Stimulated activated CD4-positive, alpha-beta T cell treated with anti-CD3 and anti-CD28 coated beads, Interleukin-12 subunit alpha, Interleukin-12 subunit beta, amount 100 ng/mL, for 24 hours (primary cell): Measurements from ENCODE around the gene ARHGAP26.
"Not testable (repeated sequence)": the region's sequence is repeated elsewhere in the genome, so short reads cannot be mapped to it uniquely, and the experiment has no call there.

Experiments
- DNase-seq, 2 experiments: peaks; one replicate each; pipeline ENCODE4 v3.0.0-alpha.2; 2020; ENCODE audit warnings: low read depth in 2 of 2

ARHGAP26 gene

DNA sequence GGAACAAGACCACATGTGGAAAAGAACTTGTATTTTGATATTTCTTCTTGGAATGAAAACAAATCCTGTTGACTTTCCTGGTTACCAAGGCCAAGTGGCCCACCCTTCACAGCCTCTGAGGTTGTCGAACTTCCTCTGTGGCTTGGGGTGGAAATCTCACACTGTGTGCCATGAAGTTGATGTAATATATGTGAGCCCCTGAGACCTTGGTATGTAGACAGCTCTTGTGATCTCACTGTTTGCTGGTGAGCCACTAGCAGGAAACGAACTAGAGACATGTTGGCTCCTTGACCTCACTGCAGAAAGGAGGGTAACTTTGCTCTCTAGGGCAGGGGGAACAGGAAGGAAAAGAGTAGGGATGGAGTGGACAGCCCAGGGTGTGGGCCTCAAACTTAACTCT is 159.4 kb downstream of the ARHGAP26 start:
- no peak for DNase-seq

DNA sequence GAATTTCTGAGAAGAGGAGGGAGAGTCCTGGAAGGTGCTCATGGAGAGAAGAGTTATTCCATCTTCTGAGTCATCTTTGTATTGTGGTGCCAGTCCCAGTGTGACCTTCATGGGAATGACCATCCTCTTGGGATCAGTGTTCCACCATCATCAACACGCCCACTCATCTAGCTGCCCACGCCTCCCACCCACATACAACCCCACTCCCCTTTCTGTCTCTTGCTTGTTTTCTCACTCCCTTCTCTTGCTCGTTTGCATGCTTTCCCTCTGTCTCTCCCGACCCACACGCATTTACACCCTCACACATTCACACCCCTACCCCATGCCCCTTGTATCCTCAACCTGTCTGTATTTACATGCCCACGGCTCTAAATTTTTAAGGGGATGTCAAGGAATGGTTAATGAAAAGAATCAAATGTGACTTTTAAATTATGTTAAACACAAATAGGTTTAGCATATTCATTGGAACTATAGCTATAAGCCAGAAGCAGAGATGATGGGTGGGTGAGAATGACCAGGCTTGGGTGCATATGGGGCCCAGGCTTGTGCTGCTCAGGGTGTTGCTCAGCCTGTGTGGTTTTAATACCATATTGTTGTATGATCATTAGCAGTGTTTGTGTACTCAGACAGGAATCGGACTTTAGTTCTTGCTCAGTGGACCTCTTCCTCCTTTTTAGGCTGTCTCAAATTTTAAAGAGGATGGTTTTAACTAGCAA is 160.4 kb downstream of the ARHGAP26 start:
- no peak for DNase-seq

DNA sequence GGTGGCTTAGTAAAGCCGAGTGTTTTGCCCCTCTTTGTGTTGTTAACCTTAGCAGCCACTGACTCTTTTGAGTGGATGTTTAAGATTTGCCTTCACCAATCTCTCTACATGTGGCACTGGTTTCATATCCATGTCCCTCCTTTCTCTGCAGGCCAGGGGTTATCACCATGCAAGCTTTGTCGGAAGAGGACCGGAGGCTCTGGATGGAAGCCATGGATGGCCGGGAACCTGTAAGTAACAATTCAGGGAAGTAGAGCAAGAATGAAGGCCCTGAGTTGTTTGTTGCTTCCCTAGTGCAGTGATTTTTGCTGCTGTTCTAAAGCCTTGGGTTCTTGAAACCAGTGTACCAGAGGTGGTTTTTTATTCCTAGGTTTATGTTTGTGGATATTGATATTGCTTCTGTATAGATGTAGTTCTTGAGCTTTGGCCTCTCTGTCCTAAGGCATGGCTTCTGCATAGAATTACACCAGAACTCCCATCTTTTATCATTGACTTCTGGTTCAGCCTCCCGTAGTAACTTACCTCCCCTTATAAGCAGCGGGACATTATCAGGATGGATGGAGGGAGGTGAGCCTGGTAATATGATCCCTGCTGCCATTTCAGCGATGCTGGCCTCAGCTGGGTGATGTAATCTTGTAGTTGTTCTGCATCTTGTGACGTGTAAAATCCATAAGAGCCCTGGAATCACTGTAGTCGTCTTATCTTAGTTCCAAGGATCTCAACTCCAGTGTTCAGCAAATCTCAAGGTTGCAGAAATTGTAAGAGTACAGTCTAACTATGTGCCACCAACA is 161.9 kb downstream of the ARHGAP26 start:
- no peak for DNase-seq

DNA sequence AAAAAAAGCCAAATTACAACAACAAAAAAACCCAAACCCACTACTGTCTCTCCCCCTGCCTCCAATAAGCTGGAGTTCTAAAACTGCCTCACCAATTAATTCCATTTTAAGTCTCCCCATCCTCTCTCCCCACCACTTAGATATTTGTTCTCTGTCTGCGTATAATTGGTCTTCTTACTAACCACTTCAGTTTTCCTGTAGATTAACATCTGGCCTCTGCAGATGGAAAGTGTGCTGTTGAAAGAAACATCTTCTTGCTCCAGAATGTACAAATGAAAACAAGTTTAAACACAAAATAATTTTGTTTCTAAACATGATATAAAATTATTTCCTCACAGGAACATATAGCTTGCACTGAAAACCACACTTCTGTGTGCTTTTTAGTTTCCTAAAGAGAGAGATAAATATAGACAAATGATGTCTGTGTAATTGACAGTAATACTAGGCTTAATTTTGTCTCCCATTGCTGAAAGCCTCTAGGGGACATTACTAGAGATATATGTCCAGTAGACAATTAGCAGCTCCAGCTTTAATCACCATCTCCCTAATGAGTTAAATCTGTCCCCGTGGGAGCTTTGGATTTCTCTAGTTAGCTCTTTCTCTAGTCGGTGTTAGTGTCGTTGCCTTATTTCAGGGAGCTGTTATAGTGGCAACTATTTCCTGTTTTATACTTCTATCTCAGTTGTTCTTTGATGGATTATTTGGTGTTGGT is 164.0 kb downstream of the ARHGAP26 start:
- DNase-seq, result no peak

DNA sequence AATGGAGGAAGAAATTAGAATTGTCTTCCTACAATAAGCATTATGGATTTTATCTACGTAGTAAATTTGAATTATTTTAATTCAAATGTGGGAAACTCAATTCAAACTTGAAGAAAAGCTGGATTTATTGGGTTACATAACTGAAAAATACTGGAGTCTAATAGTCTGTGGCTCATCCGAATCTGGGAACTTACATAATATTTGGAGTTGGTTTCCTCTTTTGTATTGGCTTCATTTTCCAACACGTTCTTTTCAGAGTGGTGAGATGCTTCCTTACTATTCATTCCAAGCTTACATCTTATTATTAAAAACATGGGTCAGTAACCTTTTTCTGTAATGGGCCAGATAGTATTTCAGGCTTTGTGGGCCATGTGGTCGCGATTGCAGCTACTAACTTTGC is 164.8 kb downstream of the ARHGAP26 start:
- no peak for DNase-seq

DNA sequence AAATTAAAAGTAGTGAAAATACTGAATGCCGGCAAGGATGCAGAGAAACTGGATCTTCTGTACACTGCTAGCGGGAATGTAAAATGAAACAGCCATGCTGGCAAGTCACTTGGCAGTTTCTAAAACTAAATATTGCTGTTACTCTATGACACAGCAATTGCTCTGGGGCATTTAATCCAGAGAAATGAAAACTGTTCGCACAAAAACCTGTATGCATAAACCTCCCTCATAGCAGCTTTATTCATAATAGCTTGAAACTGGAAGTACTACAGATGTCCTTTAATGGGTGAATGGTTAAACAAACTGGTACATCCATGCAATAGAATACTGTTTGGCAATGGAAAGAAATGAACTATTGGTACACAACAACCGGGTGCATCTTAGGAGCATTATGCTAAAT is 167.2 kb downstream of the ARHGAP26 start:
- no peak for DNase-seq

DNA sequence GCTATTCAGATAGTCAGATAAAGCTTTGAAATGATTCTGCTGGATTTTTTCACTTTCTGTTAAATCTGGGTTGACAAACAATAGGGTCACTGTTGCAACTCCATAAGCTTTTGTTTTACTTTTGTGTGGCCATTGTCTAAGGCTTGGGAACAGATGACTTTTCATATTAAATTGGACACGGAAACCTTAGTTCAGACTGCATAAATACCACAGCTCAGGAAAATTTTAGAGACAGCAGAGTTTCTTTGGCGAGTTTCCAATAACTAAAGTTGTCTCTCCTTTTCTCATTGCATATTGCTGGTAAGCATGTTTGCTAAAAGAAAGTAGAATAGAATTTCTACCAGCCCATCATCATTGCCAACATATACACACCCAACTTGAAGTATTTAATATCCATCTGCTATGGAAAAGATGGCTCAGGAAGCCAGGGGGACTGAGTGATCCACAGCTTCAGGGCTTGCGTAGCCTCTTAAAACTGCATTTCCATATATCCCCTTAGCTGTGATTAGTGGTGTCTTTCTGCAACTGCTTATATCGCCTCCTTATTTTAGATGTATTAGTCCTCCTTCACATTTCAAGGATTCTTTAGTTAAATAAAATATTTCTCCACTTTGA is 168.2 kb downstream of the ARHGAP26 start:
- no peak for DNase-seq

DNA sequence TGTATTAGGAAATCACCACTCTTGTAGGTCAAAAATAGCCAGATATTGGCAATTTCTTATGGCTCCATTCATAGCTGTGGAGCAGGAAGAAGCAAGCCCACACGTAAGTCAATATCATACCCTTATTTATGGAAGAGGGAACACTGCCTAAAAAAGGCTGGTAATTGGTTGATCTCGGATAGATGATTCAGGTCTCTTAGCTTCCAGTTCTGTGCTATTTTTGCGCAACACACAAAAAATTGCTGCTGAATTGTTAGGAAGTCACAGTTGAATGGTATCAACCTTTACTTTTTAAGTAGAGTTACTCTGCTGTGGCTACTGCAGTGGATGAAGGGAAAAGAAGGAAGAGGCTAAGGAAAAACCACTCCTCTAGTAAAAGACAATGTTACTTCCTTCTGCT is 168.8 kb downstream of the ARHGAP26 start:
- no peak for DNase-seq

DNA sequence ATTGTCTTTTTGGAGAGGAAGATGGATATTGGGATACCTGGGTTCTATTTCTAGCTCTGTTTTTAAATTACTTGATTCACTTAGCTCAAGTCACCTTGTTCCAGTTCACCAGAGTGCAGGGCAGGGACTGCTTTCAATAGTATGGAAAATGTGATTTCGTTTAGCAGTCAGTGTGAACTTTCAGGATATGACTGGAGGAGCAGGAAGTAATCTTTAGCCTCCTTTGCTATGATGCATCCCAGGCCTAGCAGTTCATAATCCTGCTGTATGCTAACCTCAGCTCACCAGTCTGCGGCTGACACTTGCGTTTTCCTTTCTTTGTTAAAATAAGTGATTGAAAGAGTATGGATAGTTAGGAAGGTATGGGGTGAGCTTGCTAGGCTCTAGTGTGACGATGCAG is 169.7 kb downstream of the ARHGAP26 start:
- DNase-seq, result no peak

DNA sequence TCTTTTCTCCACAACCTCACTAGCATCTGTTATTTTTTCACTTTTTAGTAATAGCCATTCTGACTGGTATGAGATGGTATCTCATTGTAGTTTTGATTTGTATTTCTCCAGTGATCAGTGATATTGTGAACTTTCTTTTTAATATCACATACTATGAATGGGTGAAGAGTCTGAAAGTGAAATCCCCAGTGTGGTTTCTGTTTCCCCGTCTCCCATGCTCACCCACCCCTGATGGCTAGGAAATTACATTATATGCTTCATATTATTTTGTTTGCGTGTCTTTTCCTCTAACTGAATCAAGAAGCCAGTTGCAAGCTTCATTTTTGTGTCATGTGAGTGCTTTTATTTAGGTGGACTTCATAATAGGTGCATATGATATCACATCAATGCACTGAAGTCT is 171.1 kb downstream of the ARHGAP26 start:
- DNase-seq, result no peak

DNA sequence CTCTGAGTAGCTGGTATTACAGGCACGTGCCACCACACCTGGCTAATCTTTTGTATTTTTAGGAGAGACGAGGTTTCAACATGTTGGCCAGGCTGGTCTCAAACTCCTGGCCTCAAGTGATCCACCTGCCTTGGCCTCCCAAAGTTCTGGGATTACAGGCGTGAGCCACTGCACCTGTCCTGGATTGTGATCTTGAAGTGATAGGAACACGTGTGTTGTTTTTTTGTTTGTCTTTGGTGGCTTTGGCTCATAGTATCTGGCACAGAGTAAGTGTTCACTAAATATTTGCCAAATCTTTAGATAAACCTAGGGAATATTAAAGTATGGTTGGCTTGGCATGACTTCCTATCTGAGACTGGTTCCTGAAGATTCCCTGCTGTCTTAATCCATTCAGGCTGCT is 172.7 kb downstream of the ARHGAP26 start:
- DNase-seq, result no peak

DNA sequence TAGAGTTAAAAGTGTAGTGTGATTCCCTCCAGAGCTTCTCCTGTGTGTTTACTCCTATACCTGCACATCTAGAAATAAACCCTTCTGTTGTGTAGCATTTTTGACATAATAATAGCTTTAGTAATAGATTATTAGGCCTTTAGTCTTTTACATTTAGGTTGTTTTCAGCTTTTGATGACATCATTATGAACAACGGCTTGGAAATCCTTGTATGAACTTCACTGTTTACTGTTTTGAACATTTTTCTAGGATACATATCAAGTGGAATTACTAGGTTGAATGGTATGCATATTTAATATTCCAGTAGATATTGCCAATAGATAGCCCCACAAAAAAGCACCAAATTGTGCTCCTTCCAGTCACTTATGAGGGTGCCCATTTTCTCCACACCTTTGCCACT is 174.0 kb downstream of the ARHGAP26 start:
- no peak for DNase-seq

DNA sequence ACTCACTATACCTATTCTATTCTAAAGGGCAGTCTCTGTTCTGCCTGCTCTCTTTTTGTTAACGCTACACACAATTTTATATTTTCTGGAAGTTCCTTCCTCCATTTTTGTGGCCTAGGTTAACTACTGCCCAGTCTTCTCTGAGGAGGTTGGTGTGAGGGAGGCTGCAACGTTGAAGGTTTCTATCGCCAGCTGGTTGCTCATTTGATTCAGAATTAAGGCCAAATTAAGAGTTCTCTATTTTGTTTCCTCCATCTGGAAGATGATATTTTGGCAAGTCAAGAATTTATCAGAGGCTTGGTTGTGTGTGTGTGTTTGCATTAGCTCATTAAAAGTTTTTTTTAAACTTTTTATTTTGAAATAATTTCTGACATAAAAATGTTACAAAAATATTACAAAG is 175.1 kb downstream of the ARHGAP26 start:
- DNase-seq, result no peak

DNA sequence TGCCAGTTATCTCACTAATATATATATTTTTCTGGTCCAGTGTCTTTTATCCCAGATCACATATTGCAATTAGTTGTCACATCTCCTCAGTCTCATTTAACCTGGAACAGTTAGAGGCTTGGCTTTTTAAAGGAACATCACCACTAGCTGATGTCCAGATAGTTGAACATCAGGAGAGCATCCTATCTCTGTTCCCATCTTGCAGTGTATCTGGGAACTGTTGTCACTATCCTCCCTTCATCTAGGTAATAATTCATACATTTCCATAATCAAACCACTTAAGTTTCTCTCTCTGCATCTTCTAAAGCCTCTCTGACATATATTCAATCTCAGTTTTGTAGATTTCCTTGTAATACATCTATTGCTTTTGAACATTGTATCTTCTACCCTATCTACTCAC is 175.7 kb downstream of the ARHGAP26 start:
- DNase-seq, result no peak

DNA sequence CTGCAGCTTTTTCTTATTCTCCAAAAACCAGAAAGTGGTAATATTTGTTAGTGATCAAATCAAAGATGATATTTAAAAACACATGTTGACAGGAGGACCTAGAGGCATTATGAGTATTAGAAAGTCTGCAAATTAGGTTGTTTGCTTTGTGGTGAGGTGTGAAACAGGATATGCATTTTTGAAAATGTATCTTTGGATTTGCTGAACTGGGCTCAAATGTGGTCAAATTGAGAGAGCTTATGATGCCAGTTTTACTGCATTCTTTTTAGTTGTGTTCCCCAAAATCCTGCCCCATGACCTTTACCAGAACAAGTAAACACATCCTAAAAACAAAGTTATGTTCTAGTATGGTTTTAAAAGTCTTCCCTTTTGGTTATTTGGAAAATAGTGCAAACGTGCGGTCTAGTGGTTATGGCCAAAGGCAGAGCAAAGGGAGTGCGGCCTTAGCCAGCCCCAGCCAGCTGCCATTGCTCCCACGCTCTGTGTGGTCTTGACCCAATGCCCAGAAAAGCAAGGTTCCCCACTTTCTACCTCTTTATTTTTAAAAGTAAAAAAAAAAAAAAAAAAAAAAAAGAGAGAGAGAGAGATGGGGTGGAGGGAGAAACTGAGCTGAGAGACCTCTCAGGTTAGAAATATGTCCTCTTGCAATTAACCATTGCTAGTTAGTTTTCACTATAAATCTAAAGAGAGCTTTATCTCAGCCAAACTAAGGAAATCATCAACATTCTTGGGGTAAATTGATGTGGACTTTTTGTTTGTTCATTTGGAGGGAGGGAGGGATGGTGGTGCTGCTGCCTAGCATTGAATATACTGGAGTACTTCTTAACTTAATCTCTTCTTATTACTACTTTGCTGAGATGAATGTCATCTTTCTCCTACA is 176.6 kb downstream of the ARHGAP26 start:
- no peak for DNase-seq

DNA sequence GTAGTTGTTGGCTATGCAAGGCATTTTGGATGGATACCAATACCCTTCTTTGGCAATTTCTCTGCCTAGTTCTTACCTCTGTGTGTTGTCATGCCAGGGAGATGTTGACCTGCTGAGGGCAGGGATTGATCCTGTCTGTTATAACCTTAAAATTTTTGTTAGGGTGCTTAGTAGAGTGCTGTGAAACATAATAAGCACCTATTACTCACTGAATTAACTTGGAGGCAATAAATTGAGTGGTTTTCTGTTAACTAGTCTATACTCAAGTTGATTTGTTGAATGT is 177.2 kb downstream of the ARHGAP26 start:
- DNase-seq, result no peak

DNA sequence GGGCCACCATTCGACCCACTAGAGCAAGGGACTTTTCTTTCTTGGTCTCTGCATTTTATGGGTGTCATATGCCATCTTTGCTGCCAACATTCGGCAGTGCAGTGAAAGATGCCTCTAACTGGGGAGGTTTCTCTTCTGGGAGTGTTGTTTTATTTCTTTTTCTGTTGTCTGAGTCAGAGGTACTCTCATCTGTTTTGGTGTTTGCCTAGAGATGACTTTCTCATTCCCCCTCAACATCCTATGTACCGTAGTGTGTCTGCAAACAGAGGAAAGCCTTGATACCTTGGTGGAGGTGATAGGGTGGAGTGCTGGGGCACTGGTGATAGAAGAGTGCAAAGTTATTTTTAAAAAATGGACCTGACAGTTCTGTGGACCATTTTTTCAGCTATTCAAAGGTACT is 182.1 kb downstream of the ARHGAP26 start:
- DNase-seq, result no peak

DNA sequence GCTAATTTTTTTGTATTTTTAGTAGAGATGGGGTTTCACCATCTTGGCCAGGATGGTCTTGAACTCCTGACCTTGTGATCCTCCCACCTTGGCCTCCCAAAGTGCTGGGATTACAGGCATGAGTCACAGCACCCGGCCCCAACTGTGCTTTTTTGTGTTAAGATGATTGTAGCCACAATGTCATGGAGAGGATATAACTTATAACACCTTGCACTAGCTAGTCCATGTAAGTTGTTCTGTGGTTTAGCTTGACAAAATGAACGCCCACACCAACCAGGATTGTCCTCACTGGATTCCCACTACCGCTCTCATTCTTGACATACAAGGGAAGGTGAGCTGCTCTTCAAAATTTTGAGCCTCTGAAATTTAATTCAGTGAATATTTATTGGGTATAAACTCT is 182.7 kb downstream of the ARHGAP26 start:
- DNase-seq, result not testable (repeated sequence)

DNA sequence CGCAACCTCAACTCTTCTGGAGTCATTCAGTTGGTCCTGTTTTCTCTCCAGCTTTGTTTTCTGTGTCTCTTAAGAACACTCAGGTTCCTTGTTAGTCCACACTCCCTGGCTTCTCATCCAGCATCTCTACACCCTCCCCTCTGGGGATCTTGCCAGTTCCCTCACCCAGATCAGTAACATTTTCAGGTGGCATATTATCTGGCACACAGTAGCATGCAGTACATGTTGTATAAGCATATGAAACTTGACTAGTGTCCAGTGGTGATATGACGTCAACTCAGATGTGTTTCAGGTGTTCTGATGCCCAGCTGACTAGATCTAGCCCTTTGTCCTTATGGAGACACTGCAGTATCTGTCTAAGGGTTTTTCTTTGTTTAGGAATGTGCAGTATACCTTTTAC is 184.3 kb downstream of the ARHGAP26 start:
- no peak for DNase-seq

DNA sequence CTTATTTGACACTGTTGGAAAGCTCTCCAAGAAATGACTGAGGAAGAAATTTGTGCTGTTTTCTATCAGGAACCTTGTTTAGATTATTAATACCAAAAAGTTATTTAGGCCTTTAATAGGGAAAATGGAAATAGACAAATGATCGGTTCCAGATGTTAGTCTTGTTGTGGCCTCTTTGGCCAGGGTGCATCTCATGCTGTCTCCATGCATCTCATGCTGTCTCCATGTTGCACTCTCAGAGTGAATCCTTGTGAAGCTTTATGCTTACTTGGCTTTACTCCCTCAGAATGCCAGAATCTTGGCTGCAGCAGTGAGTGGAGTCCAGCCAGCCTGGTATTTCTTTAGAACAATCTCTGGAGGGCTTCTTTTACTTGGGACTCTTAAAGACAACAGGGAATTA is 185.5 kb downstream of the ARHGAP26 start:
- no peak for DNase-seq

DNA sequence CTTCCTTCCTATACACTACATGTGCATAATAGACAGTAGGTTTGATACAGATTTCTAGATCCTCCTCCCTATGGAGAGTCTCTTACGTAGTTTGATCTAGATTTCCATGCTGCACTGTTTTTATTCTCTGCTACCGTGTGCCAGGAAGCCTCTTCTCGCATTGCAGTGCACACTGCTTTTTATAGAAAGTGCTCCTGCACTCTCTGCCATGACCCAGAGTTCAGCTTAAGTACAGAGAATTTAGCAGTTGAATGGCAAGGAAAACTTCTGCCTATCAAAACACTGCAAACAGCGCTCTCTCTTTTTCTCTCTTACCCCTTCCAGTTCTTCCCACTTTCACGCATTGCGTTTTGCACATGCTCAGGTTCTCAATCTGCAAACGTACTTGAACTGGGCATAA is 187.4 kb downstream of the ARHGAP26 start:
- no peak for DNase-seq
